Activated CD4-positive, alpha-beta T cell treated with anti-CD3 and anti-CD28 coated beads for 36 hours (primary cell): ENCODE data around the gene MCM5. TPM values are rescaled to one million over a fixed set of nuclear protein-coding genes. Genes with fewer than 3 reads are reported as not detected.

Experiments used
- ATAC-seq: fragments of 200-7000 bp; cut with Tn5 transposase; one replicate; pipeline ENCODE4 v1.10.0; 2021; ENCODE audit warnings: mild to moderate bottlenecking, moderate library complexity
- CTCF ChIA-PET: fragments of 350-600 bp; sonication (Branson Sonifier 250); formaldehyde crosslinking; loops from one replicate; lab custom pipeline; 2021; ENCODE audit warnings: antibody characterized with exemption; lab: Charles Lee
- POLR2A ChIA-PET: fragments of 350-600 bp; sonication (Branson Sonifier 250); formaldehyde crosslinking; loops from one replicate; lab custom pipeline; 2021; ENCODE audit warnings: antibody characterized with exemption, inconsistent platforms; lab: Charles Lee
- DNase-seq: peaks from one replicate; pipeline ENCODE4 v3.0.0-alpha.2; 2020
- H3K27ac Mint-ChIP-seq: one replicate; pipeline ENCODE4 v1.8.0; 2021; ENCODE audit warnings: mixed read lengths
- H3K27me3 Mint-ChIP-seq: one replicate; pipeline ENCODE4 v1.8.0; 2021; ENCODE audit warnings: mixed read lengths
- H3K36me3 Mint-ChIP-seq: one replicate; pipeline ENCODE4 v1.8.0; 2021; ENCODE audit warnings: low read depth, mixed read lengths
- H3K4me1 Mint-ChIP-seq: one replicate; pipeline ENCODE4 v1.8.0; 2021; ENCODE audit warnings: mixed read lengths
- H3K4me3 Mint-ChIP-seq: one replicate; pipeline ENCODE4 v1.8.0; 2021; ENCODE audit warnings: mild to moderate bottlenecking, moderate library complexity, mixed read lengths
- H3K9me3 Mint-ChIP-seq: one replicate; pipeline ENCODE4 v1.8.0; 2021; ENCODE audit warnings: low read depth, mixed read lengths
- intact Hi-C, 2 experiments: fragments of 100-400 bp; cut with DNase I in 1 of 2; cut with micrococcal nuclease in 1 of 2; formaldehyde crosslinking; loops; one replicate each; pipeline versions ENCODE4 v1.14.2 to v1.15.1; 2022 to 2024; cut with DNase I, micrococcal nuclease
- total RNA-seq, 2 experiments: library from RNA; stranded (reverse); gene quantifications; one replicate each; pipeline ENCODE4 v1.2.3, GENCODE V29; 2021

MCM5 gene
- 100 to 1,000 TPM; 291 to 382 TPM for total RNA-seq

GRCh38 chr22:35399678-35400500, at the start of gene MCM5:
Gene MCM5 (plus strand): TSS chr22:35400140. CDS start chr22:35400439, 299 bp downstream.
- peak; percentile 100 for ATAC-seq
- no peaks in the 10 kb centered on the region for H3K27me3 Mint-ChIP-seq
- CTCF ChIA-PET, result interaction anchor here (1.0 to 1.9 kb wide), 2 partner anchors 49 to 100 kb away, joined by 3 to 8 read pairs; partner anchors contain the start of gene TOM1

GRCh38 chr22:35350539-35351503, 49.1 kb upstream of the MCM5 start:
- no peaks in the 10 kb centered on the region for H3K9me3 Mint-ChIP-seq
- peak overlapping the region; percentile 55 for H3K27ac Mint-ChIP-seq
- peak overlapping the region; percentile 72 for H3K4me3 Mint-ChIP-seq
- ChIA-PET POLR2A (interaction anchor here (0.7 to 1.0 kb wide), 2 partner anchors 63 to 75 kb away, joined by 3 read pairs; no protein-coding TSS in a partner anchor), CTCF (interaction anchor here (0.6 to 1.5 kb wide), 24 partner anchors 9 to 803 kb away, joined by 3 to 20 read pairs (median 3); partner anchors contain the start of genes MCM5 and TOM1)
- peaks cover 6% of the 10 kb centered on the region for H3K27me3 Mint-ChIP-seq
- DNase-seq (peak; percentile 93), ATAC-seq (peak; percentile 90)
- intact Hi-C loops, result loop anchor here (1.0 to 10.0 kb wide), 11 partner anchors 49 to 774 kb away; partner anchors contain the start of gene MCM5 (in 2 of the 2)
- H3K36me3 Mint-ChIP-seq, result no peaks in the 10 kb centered on the region
- H3K4me1 Mint-ChIP-seq, result peaks cover 28% of the 10 kb centered on the region

More at GRCh38 chr22:35399678-35400500, at the start of gene MCM5:
- peak; percentile 99 for DNase-seq
- H3K4me1 Mint-ChIP-seq, result peaks cover 19% of the 10 kb centered on the region
- no peaks in the 10 kb centered on the region for H3K9me3 Mint-ChIP-seq
- H3K27ac Mint-ChIP-seq, result peak within 1 kb of the TSS; percentile 98
- peaks cover 49% of the 10 kb centered on the region for H3K36me3 Mint-ChIP-seq
- POLR2A ChIA-PET, result interaction anchor here (0.5 to 0.7 kb wide), 2 partner anchors 22 to 69 kb away, joined by 3 to 4 read pairs; no protein-coding TSS in a partner anchor
- peak within 1 kb of the TSS; percentile 86 for H3K4me3 Mint-ChIP-seq
- intact Hi-C loops, result loop anchor here (1.0 to 5.0 kb wide), 5 partner anchors 37 to 143 kb away; partner anchors contain the start of gene HMGXB4 (in 1 of the 2)

GRCh38 chr22:35352214-35353111, 47.5 kb upstream of the MCM5 start:
- Mint-ChIP-seq H3K27me3 (peaks cover 6% of the 10 kb centered on the region), H3K9me3 (no peaks in the 10 kb centered on the region), H3K4me3 (peak overlapping the region; percentile 29), H3K27ac (peak overlapping the region; percentile 70), H3K4me1 (peaks cover 28% of the 10 kb centered on the region), H3K36me3 (no peaks in the 10 kb centered on the region)
- intact Hi-C loops, result loop anchor here (1.0 to 10.0 kb wide), 7 partner anchors 50 to 772 kb away; partner anchors contain the start of genes MCM5 (in 1 of the 2) and RASD2 (in 1 of the 2)
- ATAC-seq (peak; percentile 68), DNase-seq (peak; percentile 83)
- ChIA-PET CTCF (interaction anchor here (0.6 to 1.9 kb wide), 5 partner anchors 19 to 267 kb away, joined by 3 to 4 read pairs (median 3); no protein-coding TSS in a partner anchor), POLR2A (no interaction called here)

- POLR2A ChIA-PET, result no interaction called here
- intact Hi-C loops, result loop anchor here (5.0 to 10.0 kb wide), 6 partner anchors 49 to 771 kb away; partner anchors contain the start of gene MCM5 (in 1 of the 2)
- DNase-seq (no peak), ATAC-seq (no peak)
- H3K9me3 Mint-ChIP-seq, result no peaks in the 10 kb centered on the region
- no peak overlapping the region for H3K4me3 Mint-ChIP-seq
- peaks cover 6% of the 10 kb centered on the region for H3K27me3 Mint-ChIP-seq
- H3K36me3 Mint-ChIP-seq, result no peaks in the 10 kb centered on the region
- H3K4me1 Mint-ChIP-seq, result peaks cover 28% of the 10 kb centered on the region
- CTCF ChIA-PET, result interaction anchor here (0.8 to 1.9 kb wide), 2 partner anchors 23 to 33 kb away, joined by 3 to 4 read pairs; no protein-coding TSS in a partner anchor
- H3K27ac Mint-ChIP-seq, result no peak overlapping the region
Measured at GRCh38 chr22:35353318-35353717, 46.6 kb upstream of the MCM5 start.

DNA sequence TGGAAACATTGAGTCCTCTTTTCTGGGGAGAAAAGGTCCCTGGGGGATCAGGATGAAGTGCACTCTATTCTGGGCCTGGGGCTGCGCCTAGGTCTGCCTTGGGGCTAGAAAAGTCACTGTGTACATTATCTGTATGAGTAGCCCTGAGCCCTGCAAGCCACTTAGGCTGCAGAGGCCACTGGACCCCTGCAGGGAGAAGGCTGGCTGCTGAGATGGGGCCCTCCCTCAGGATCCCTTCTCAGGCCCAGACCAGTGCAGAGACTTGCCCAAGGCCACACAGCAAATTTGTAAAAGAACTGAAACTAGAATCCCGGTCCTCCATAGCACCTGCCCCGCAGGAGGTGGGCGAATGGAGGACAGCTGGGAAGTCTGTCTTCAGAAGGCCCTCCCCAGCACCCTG, 45.9 kb upstream of the MCM5 start:
- POLR2A ChIA-PET, result no interaction called here
- intact Hi-C loops, result loop anchor here (5.0 to 10.0 kb wide), 6 partner anchors 48 to 771 kb away; partner anchors contain the start of gene MCM5 (in 1 of the 2)
- no peak overlapping the region for H3K4me3 Mint-ChIP-seq

DNA sequence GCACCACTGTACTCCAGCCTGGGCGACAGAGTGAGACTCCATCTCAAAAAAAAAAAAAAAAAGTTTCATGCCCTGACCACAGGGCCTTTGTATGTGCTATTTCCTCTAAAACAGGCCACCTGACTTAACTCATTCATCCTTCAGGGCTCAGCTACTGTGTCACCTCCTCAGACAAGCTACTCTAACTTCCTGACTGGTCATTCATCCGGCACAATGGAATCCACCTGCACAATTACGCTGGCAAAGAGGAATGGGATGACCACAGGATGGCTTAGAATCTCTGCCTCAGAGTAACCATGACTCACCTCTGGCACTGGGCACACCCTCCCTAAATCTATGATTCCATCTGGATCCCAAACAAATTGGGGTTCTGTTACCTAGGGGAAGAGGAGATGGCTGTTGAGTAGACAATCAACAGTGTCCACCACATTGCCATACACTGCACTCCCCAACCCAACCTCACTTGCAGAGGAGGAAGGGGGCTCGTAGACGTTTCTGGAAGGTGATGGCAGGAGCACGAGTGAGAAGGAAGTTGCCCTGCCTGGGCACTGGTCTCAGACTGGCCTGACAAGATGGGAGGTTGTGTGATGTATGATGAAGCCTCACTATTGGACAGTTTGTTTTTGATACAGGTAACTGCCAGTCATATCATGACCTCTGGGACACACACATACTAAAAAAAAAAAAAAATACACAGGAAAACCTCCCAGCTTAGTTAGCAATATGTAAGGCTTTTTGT, 41.9 kb upstream of the MCM5 start:
- CTCF ChIA-PET, result interaction anchor here (0.6 kb wide), 1 partner anchor 172 kb away, joined by 3 read pairs; no protein-coding TSS in a partner anchor
- Mint-ChIP-seq H3K27me3 (no peaks in the 10 kb centered on the region), H3K36me3 (no peaks in the 10 kb centered on the region), H3K4me1 (peaks cover 4% of the 10 kb centered on the region), H3K4me3 (no peak overlapping the region), H3K27ac (no peak overlapping the region), H3K9me3 (no peaks in the 10 kb centered on the region)
- ATAC-seq (no peak), DNase-seq (no peak)
- intact Hi-C loops, result loop anchor here (10.0 kb wide), 3 partner anchors 117 to 767 kb away; no protein-coding TSS in a partner anchor
- POLR2A ChIA-PET, result interaction anchor here (0.7 kb wide), 1 partner anchor 76 kb away, joined by 5 read pairs; no protein-coding TSS in a partner anchor

More for the DNA sequence above, 45.9 kb upstream of the MCM5 start:
- ATAC-seq (no peak), DNase-seq (no peak)
- H3K4me1 Mint-ChIP-seq, result peaks cover 28% of the 10 kb centered on the region
- H3K27ac Mint-ChIP-seq, result no peak overlapping the region
- no peaks in the 10 kb centered on the region for H3K9me3 Mint-ChIP-seq
- peaks cover 6% of the 10 kb centered on the region for H3K27me3 Mint-ChIP-seq
- CTCF ChIA-PET, result interaction anchor here (1.9 kb wide), 1 partner anchor 24 kb away, joined by 4 read pairs; no protein-coding TSS in a partner anchor
- H3K36me3 Mint-ChIP-seq, result no peaks in the 10 kb centered on the region

GRCh38 chr22:35359380-35360065, 40.4 kb upstream of the MCM5 start:
- CTCF ChIA-PET, result interaction anchor here (0.6 to 1.3 kb wide), 4 partner anchors 21 to 765 kb away, joined by 3 to 5 read pairs (median 4); partner anchors contain the start of gene HMOX1

DNA sequence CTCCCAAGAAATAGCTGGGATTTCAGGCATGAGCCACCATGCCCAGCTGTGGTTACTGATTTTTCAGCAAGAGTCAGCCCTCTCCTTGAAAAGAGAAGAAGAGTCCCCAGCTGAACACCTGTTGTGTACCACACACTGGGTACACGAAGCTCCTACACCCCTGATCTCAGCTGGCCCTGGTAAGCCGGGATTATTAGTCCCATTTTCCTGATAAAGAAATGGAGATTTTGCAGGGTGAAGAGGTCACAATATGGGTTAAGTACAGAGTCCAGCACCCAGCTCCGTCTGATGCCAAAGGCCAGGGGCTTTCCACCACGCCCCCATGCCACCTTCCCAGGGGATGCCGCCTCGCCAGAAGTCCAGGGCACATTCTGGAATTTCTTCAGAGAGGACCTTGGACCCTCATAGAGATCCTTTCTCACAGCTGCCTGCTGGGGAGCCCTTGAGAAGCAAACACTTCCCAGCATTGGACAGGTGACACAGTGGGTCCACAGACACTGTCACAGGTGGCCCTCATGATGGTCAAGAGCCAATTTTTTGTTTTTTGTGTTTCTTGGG, 38.9 kb upstream of the MCM5 start:
- ChIA-PET POLR2A (no interaction called here), CTCF (interaction anchor here (0.7 to 1.5 kb wide), 4 partner anchors 10 to 754 kb away, joined by 3 to 4 read pairs (median 4); no protein-coding TSS in a partner anchor)
- ATAC-seq, result no peak

More at GRCh38 chr22:35359380-35360065, 40.4 kb upstream of the MCM5 start:
- no peak for DNase-seq
- ATAC-seq, result no peak
- Mint-ChIP-seq H3K9me3 (no peaks in the 10 kb centered on the region), H3K4me1 (no peaks in the 10 kb centered on the region), H3K4me3 (no peak overlapping the region), H3K27me3 (peaks cover 2% of the 10 kb centered on the region), H3K36me3 (no peaks in the 10 kb centered on the region), H3K27ac (no peak overlapping the region)
- POLR2A ChIA-PET, result no interaction called here
- intact Hi-C loops, result loop anchor here (10.0 kb wide), 3 partner anchors 115 to 765 kb away; no protein-coding TSS in a partner anchor

More for the DNA sequence above, 38.9 kb upstream of the MCM5 start:
- no peak overlapping the region for H3K4me3 Mint-ChIP-seq
- DNase-seq, result no peak
- H3K27me3 Mint-ChIP-seq, result peaks cover 7% of the 10 kb centered on the region
- H3K4me1 Mint-ChIP-seq, result no peaks in the 10 kb centered on the region
- H3K27ac Mint-ChIP-seq, result no peak overlapping the region
- intact Hi-C loops, result no loop called here
- H3K36me3 Mint-ChIP-seq, result no peaks in the 10 kb centered on the region
- H3K9me3 Mint-ChIP-seq, result no peaks in the 10 kb centered on the region
